Amniotic stem cell (primary cell): Measurements from ENCODE around the gene PCDHGA8.
"Not testable (repeated sequence)": the region's sequence is repeated elsewhere in the genome, so short reads cannot be mapped to it uniquely, and the experiment has no call there.

Source experiments
- DNase-seq: peaks from one replicate; lab custom pipeline; 2025; lab: John Stamatoyannopoulos, UW

PCDHGA8 gene

GRCh38 chr5:141392429-141393198, at the start of gene PCDHGA8:
PCDHGA8 (plus strand) TSS chr5:141392633; CDS start chr5:141392814, 181 bp downstream.
- no peak for DNase-seq

- DNase-seq, result no peak
Observed at GRCh38 chr5:141342773-141343172, 49.7 kb upstream of the PCDHGA8 start.

DNA sequence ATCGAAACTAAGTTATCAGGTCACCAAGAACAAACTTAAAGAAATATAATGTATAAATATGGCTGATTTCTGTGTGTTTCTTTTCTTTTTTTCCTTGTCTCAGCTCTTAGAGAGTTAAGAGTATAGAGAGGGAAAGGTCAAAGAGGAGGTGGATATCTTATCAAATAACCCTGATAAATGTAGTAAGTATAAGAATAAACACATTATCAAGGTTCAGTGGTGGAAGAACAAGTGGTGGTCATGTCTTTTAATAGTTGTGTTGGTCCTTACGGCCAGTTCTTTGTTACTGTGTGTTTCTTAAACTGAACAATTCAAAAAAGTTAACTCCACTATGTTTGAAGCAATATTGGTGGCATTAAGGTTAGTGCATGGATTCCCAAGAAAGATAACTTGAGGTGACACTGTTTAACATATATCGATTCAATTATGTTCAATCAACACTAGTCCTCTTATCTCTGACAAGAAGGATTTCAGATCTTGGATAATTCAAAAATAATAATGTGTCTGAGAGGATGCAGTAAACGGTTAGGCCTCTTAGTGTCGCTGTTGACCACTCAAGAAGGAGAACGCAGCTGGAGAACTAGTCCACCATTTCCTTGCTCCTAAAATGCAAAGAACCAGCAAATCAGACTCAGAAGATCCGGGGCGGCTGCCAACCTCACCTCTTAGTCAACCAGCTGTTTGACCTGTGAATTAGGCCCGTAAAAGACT, 49.0 kb upstream of the PCDHGA8 start, which contains the start of gene PCDHGA3:
TSS of gene PCDHGA3 (plus strand) at position 588 of the 711 bp plus-strand sequence. CDS start 205 bp downstream, outside the sequence.
- DNase-seq, result no peak

DNA sequence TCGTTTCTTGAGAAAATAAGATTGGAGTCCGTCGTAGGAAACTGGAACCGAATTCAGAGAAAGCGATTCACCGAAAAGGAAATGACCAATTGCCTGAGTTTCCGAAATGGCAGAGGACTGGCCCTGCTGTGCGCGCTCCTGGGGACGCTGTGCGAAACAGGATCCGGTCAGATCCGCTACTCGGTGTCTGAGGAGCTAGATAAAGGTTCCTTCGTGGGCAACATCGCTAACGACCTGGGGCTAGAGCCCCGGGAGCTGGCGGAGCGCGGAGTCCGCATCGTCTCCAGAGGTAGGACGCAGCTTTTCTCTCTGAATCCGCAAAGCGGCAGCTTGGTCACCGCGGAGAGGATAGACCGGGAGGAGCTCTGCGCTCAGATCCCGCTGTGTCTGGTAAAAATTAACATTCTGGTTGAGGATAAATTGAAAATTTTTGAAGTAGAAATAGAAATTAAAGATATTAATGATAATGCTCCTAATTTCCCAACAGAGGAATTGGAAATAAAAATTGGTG, 48.4 kb upstream of the PCDHGA8 start:
- no peak for DNase-seq

- DNase-seq, result no peak
Observed at GRCh38 chr5:141345327-141345726, 47.1 kb upstream of the PCDHGA8 start.

- DNase-seq, result not testable (repeated sequence)
Observed at GRCh38 chr5:141346017-141346416, 46.4 kb upstream of the PCDHGA8 start.

- DNase-seq, result peak; percentile 13
Observed at GRCh38 chr5:141349917-141350619, 42.4 kb upstream of the PCDHGA8 start, which contains the start of gene PCDHGB1. PCDHGB1 (plus strand) TSS chr5:141350099; CDS start chr5:141350261, 162 bp downstream.

DNA sequence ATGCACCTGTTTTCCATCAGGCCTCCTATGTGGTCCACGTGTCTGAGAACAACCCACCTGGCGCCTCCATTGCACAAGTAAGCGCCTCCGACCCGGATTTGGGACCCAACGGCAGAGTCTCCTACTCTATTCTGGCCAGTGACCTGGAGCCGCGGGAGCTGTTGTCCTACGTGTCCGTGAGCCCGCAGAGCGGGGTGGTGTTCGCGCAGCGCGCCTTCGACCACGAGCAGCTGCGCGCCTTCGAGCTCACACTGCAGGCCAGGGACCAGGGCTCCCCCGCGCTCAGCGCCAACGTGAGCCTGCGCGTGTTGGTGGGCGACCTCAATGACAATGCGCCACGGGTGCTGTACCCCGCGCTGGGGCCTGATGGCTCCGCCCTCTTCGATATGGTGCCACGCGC, 40.8 kb upstream of the PCDHGA8 start:
- DNase-seq, result no peak

- no peak for DNase-seq
Observed at GRCh38 chr5:141354900-141355469, 37.4 kb upstream of the PCDHGA8 start, which contains the start of gene PCDHGA4. PCDHGA4 (plus strand) TSS chr5:141355021; CDS start chr5:141355108, 87 bp downstream.

DNA sequence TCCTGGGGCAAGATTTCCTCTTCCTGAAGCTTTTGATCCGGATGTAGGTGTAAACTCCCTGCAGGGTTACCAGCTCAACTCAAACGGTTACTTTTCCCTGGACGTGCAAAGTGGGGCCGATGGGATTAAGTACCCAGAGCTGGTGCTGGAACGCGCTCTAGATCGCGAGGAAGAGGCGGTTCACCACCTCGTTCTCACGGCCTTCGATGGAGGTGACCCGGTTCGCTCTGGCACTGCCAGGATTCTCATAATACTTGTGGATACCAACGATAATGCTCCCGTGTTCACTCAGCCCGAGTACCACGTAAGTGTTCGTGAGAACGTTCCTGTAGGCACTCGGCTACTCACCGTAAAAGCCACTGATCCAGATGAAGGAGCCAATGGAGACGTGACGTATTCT, 36.8 kb upstream of the PCDHGA8 start:
- DNase-seq, result no peak

- DNase-seq, result no peak
Observed at GRCh38 chr5:141356133-141356532, 36.3 kb upstream of the PCDHGA8 start.

DNA sequence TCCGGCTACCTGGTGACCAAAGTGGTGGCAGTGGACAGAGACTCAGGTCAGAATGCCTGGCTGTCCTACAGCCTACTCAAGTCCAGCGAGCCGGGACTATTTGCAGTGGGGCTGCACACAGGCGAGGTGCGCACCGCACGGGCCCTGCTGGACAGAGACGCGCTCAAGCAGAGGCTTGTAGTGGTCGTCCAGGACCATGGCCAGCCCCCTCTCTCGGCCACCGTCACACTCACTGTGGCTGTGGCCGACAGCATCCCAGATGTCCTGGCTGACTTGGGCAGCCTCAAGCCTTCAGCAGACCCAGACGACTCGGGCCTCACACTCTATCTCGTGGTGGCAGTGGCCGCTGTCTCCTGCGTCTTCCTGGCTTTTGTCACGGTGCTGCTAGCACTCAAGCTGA, 35.5 kb upstream of the PCDHGA8 start:
- no peak for DNase-seq

DNA sequence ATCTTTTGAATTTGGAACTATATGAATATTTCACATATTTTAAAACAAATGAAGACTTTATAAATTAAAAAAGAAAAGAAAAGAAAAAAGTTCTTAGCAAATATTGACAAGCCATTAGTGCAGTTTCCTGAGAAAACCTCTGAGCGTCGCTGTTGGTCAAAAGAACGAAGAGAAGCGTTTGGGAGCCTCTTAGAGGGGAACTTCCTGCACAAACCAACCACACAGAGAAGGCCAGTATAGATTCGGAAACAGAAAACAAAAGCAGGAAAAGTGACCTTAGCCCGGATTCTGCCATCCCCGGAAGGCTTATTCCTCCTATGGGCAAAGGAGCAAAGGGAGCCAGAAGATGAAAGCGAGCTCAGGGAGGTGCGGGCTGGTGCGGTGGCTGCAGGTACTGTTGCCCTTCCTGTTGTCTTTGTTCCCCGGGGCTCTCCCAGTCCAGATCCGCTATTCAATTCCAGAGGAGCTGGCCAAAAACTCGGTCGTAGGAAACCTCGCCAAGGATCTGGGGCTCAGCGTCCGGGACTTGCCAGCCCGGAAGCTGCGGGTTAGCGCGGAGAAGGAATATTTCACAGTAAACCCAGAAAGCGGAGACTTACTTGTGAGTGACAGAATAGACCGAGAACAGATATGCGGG, 32.5 kb upstream of the PCDHGA8 start, which contains the start of gene PCDHGB2:
TSS of gene PCDHGB2 (plus strand) at position 205 of the 637 bp plus-strand sequence. CDS start at position 347, 142 bp downstream.
- no peak for DNase-seq

DNA sequence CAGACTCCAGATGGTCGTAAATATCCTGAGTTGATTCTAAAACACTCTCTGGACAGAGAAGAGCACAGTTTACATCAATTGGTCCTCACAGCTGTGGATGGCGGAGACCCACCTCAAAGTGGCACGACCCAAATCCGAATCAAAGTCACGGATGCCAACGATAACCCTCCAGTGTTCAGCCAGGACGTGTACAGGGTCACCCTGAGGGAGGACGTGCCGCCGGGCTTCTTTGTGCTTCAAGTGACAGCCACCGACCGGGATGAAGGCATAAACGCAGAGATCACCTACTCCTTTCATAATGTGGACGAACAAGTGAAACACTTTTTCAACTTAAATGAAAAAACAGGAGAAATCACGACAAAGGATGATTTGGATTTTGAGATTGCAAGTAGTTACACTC, 31.7 kb upstream of the PCDHGA8 start:
- no peak for DNase-seq

GRCh38 chr5:141362719-141363118, 29.7 kb upstream of the PCDHGA8 start:
- DNase-seq, result no peak

- DNase-seq, result no peak
Observed at GRCh38 chr5:141363952-141364660, 28.3 kb upstream of the PCDHGA8 start, which contains the start of gene PCDHGA5. PCDHGA5 (plus strand) TSS chr5:141364162; CDS start chr5:141364331, 169 bp downstream.

DNA sequence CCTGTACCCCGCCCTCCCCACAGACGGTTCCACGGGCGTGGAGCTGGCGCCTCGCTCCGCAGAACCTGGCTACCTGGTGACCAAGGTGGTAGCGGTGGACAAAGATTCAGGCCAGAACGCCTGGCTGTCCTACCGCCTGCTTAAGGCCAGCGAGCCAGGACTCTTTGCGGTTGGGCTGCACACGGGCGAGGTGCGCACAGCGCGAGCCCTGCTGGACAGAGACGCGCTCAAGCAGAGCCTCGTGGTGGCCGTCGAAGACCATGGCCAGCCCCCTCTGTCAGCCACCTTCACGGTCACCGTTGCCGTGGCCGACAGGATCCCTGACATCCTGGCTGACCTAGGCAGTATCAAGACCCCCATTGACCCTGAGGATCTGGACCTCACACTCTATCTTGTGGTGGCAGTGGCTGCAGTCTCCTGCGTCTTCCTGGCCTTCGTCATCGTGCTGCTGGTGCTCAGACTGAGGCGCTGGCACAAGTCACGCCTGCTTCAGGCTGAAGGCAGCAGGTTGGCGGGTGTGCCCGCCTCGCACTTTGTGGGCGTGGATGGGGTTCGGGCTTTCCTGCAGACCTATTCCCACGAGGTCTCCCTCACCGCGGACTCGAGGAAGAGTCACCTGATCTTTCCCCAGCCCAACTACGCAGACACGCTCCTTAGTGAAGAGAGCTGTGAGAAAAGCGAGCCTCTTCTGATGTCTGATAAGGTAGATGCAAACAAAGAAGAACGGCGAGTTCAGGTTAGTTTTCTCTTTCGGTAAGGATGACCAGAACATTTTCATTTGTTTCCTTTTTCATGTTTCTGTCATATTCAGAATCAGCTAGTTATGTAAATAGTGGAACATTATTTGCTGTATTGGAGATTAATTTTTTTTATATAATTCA, 26.2 kb upstream of the PCDHGA8 start:
- DNase-seq, result no peak

DNA sequence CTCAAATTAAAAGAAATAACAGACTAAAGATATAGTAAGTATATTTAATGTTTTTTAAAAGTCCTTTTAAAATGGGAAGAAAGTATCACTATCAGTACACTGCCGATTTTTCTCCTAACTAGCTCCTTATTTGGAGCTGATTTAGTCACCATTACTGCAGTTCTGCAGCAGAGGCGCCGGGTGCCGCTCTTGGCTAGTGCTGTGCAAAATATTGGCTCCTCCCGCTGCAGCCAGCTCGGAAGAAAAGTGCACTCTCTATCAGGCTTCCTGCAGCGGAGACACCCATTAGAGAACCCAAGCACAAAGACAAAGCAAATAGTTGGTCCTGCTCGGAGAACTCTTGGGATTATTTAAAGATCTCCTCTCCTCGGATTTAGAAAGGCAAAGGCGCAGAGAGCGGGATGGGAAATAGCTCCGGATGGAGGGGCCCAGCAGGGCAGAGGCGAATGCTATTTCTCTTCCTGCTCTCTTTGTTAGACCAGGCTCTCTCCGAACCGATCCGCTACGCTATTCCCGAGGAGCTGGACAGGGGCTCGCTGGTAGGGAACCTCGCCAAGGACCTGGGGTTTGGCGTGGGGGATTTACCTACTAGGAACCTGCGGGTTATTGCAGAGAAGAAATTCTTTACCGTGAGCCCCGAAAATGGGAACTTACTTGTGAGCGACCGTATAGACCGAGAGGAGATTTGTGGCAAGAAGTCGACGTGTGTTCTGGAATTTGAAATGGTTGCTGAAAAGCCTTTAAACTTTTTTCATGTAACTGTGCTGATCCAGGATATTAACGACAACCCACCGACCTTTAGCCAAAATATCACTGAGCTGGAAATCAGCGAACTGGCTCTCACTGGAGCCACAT, 22.2 kb upstream of the PCDHGA8 start, which contains the start of gene PCDHGB3:
TSS of gene PCDHGB3 (plus strand) at position 249 of the 855 bp plus-strand sequence. CDS start at position 402, 153 bp downstream.
- DNase-seq, result no peak
